ENCODE measurements around the gene GNB1L. TPM values are rescaled to one million over a fixed set of nuclear protein-coding genes. Genes with fewer than 3 reads are reported as not detected.

Gene GNB1L
- total and polyA plus RNA-seq, 10 of the 15 experiments (the other 5 are each of a cell fraction or from before 2014, with no cell fraction given), result 0.21 to 19.4 (median 6.8) TPM

DNA sequence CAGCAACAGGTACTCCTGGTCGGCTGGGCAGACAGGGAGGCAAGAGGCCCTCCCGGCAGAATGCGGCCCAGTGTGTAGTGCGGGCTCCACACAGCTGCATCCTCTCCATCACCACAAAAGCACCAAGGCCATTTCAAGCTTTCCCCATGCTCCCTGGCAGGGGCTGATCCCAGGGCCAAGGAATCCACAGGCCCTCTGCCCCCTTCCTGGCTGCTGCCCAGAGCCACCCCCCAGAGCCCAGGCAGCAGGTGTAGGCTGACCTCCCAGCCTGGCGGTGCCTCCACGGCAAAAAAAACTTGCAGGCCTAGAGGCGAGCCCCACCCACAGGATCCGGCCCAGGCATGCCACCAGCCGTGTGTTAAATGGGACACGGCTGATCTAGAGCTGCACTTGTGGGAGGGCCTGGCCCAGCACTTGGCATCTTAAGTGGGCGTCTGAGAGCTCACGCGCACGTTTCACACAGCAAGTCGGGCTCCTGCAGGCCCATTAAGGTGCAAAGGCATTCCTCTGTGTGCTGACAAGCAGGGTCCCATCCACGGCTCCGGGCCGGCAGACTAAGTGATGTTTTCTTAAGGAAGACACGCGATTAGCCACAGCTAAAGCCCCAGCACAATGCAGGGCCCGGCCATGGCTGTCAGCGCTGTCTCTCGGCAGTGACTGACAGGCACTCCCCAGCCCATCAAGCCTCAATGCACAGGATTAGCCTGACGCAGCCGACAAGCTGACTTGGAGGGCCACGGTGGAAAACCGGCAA lies 19.8 kb upstream of the GNB1L start:
- WGBS (ENCODE audit: insufficient coverage, insufficient replicate concordance, low lambda C conversion rate, missing lambda C conversion rate), result 58% methylated on average over 26 of the region's 27 CpGs
- ATAC-seq, result no peak; the same call in 2 of the 3 replicates
- intact Hi-C loops (cut with micrococcal nuclease; ENCODE audit: unreplicated experiment) (no loop called here), in situ Hi-C loops (cut with MboI) (no loop called here)
- ChIA-PET SMC1A (ENCODE audit: uncharacterized antibody, unreplicated experiment) (no interaction called here), POLR2A (interaction anchor here (0.6 kb wide), 1 partner anchor 26 kb away, joined by 3 read pairs; no protein-coding TSS in a partner anchor), RAD21 (ENCODE audit: unreplicated experiment) (no interaction called here), CTCF (no interaction called here)
- Histone ChIP-seq H3K27me3 (replicated peaks in 1 of 2; ENCODE audit: control insufficient read depth in 2 of 2, insufficient read depth in 2 of 2, low read length in 1 of 2) (no peaks in the 10 kb centered on the region), H4K20me1 (ENCODE audit: control insufficient read depth, insufficient read depth) (no peaks in the 10 kb centered on the region), H3K4me3 (no peak overlapping the region), H2AFZ (ENCODE audit: control insufficient read depth, low read depth, low read length) (no peak overlapping the region), H3K79me2 (ENCODE audit: control insufficient read depth, insufficient read depth, low read length) (no peaks in the 10 kb centered on the region), H3K9me3 (replicated peaks; ENCODE audit: control insufficient read depth, insufficient read depth, low read length) (no peaks in the 10 kb centered on the region), H3K4me1 (ENCODE audit: control insufficient read depth, insufficient read depth, low read length) (no peaks in the 10 kb centered on the region), H3K36me3 (ENCODE audit: control insufficient read depth in 2 of 2, insufficient read depth in 2 of 2, low read length in 1 of 2) (no peaks in the 10 kb centered on the region), H3K9ac (ENCODE audit: control insufficient read depth, insufficient read depth, low read length) (no peak overlapping the region), H3K27ac (ENCODE audit: control insufficient read depth, insufficient read depth) (no peak overlapping the region), H3K4me2 (ENCODE audit: control insufficient read depth, insufficient read depth) (no peak overlapping the region)
- no TSS peak for BruUV-seq (replicated peaks)
- no peak for FAIRE-seq
- DNase-seq (ENCODE audit: low read depth, low spot score), result no peak
- TF ChIP-seq, protein P1, sequence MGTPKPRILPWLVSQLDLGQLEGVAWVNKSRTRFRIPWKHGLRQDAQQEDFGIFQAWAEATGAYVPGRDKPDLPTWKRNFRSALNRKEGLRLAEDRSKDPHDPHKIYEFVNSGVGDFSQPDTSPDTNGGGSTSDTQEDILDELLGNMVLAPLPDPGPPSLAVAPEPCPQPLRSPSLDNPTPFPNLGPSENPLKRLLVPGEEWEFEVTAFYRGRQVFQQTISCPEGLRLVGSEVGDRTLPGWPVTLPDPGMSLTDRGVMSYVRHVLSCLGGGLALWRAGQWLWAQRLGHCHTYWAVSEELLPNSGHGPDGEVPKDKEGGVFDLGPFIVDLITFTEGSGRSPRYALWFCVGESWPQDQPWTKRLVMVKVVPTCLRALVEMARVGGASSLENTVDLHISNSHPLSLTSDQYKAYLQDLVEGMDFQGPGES (IDR thresholded peaks at IDR 0.05), result no peak
- no peak for TF ChIP-seq CREB1 (IDR thresholded peaks at IDR 0.05; ENCODE audit: low read depth)

DNA sequence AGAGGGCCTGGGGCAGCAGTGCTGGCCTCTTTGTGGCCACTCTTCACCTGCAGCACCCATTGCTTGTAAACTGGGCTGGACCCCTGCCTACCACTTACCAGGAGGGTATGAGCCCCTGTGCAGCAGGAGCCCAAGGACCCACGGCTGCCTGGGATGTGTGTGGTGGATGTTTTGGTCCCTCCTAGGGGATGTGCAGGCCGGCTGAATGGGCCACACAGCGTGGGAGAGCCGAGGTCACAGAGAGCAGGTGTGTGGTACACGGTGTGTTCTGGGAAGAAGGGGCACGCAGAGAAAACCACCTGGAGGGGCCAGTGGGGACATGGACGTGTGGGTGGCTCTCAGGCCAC lies 19.3 kb upstream of the GNB1L start:
- POLR2A ChIA-PET, result interaction anchor here (0.6 kb wide), 1 partner anchor 26 kb away, joined by 3 read pairs; no protein-coding TSS in a partner anchor
- SMC1A ChIA-PET (ENCODE audit: uncharacterized antibody, unreplicated experiment), result no interaction called here

More for the DNA sequence above, 19.3 kb upstream of the GNB1L start:
- no peak overlapping the region for H3K4me2 ChIP-seq (ENCODE audit: control insufficient read depth, insufficient read depth)
- no peak overlapping the region for H3K4me3 ChIP-seq
- H3K27me3 ChIP-seq (replicated peaks in 1 of 2; ENCODE audit: control insufficient read depth in 2 of 2, insufficient read depth in 2 of 2, low read length in 1 of 2), result no peaks in the 10 kb centered on the region
- in situ Hi-C loops (cut with MboI) (no loop called here), intact Hi-C loops (cut with micrococcal nuclease; ENCODE audit: unreplicated experiment) (no loop called here)
- FAIRE-seq (no peak), DNase-seq (ENCODE audit: low read depth, low spot score) (no peak), ATAC-seq (no peak)
- no peaks in the 10 kb centered on the region for H4K20me1 ChIP-seq (ENCODE audit: control insufficient read depth, insufficient read depth)
- TF ChIP-seq NR2C1 (IDR thresholded peaks at IDR 0.05) (no peak), JUNB (IDR thresholded peaks at IDR 0.05) (no peak), MXI1 (IDR thresholded peaks at IDR 0.05; ENCODE audit: low read depth, low read length) (no peak), JUND (IDR thresholded peaks at IDR 0.05; ENCODE audit: low read depth, low read length) (no peak), GATAD2B (conservative IDR thresholded peaks at IDR 0.05; ENCODE audit: low read depth) (no peak), ZBED1 (IDR thresholded peaks at IDR 0.05; ENCODE audit: borderline replicate concordance) (no peak), HDAC6 (IDR thresholded peaks at IDR 0.05; ENCODE audit: unreplicated experiment) (no peak), SIN3A (IDR thresholded peaks at IDR 0.05; ENCODE audit: low read depth, low read length) (no peak), RAD21 (IDR thresholded peaks at IDR 0.05; ENCODE audit: insufficient read depth, low read depth, low read length) (no peak)
- TF ChIP-seq, protein P2, sequence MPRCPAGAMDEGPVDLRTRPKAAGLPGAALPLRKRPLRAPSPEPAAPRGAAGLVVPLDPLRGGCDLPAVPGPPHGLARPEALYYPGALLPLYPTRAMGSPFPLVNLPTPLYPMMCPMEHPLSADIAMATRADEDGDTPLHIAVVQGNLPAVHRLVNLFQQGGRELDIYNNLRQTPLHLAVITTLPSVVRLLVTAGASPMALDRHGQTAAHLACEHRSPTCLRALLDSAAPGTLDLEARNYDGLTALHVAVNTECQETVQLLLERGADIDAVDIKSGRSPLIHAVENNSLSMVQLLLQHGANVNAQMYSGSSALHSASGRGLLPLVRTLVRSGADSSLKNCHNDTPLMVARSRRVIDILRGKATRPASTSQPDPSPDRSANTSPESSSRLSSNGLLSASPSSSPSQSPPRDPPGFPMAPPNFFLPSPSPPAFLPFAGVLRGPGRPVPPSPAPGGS (IDR thresholded peaks at IDR 0.05; ENCODE audit: borderline replicate concordance, insufficient read depth, low read depth, low read length, poor library complexity, severe bottlenecking), result no peak
- no peak overlapping the region for H3K27ac ChIP-seq (ENCODE audit: control insufficient read depth, insufficient read depth)
- no peaks in the 10 kb centered on the region for H3K4me1 ChIP-seq (ENCODE audit: control insufficient read depth, insufficient read depth, low read length)
- no TSS peak for BruUV-seq (replicated peaks)
- 63% methylated on average over 7 of the region's 7 CpGs for WGBS (ENCODE audit: insufficient coverage, insufficient replicate concordance, low lambda C conversion rate, missing lambda C conversion rate)
- no peaks in the 10 kb centered on the region for H3K9me3 ChIP-seq (replicated peaks; ENCODE audit: control insufficient read depth, insufficient read depth, low read length)
- no peak overlapping the region for H3K9ac ChIP-seq (ENCODE audit: control insufficient read depth, insufficient read depth, low read length)
- no peaks in the 10 kb centered on the region for H3K79me2 ChIP-seq (ENCODE audit: control insufficient read depth, insufficient read depth, low read length)
- no peak overlapping the region for H2AFZ ChIP-seq (ENCODE audit: control insufficient read depth, low read depth, low read length)
- CTCF ChIA-PET, result no interaction called here
- H3K36me3 ChIP-seq (ENCODE audit: control insufficient read depth in 2 of 2, insufficient read depth in 2 of 2, low read length in 1 of 2), result no peaks in the 10 kb centered on the region
- RAD21 ChIA-PET (ENCODE audit: unreplicated experiment), result no interaction called here

Data from GM12878 (cell line).